ENCODE results near the gene EEF1AKMT2. TPM values are rescaled to one million over a fixed set of nuclear protein-coding genes. Genes with fewer than 3 reads are reported as not detected.
A peak's percentile ranks its signal among the peaks of the same experiment; 100 is the strongest.
"Not testable (repeated sequence)": the region's sequence is repeated elsewhere in the genome, so short reads cannot be mapped to it uniquely, and the experiment has no call there.

Gene EEF1AKMT2
- total RNA-seq, 1 donor: 25.3 TPM

DNA sequence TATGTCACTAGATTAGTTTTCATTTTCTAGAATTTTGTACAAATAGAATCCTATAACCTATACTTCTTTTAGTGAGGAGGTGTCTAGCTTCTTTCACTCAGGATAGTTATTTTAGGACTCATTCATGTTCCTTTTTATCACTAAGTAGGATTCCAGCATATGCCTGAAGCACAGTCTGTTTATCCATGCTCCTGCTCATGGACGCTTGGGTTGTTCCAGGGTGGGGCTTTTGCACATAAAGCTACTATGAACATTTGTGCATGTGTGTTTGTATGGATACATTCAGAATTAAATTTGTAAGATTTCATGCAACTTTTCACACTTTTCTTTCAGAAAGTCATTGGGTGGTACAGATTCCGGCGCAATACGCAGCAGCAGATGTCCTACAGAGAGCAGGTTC, 34.6 kb upstream of the EEF1AKMT2 start:
- TF ChIP-seq CTCF (IDR thresholded peaks at IDR 0.05; ENCODE audit: insufficient read depth, low read length): no peak
- no peak overlapping the region for H3K4me3 ChIP-seq (ENCODE audit: low read depth, low read length)
- DNase-seq (ENCODE audit: low read depth): no peak

GRCh38 chr10:124825702-124826101, 34.0 kb upstream of the EEF1AKMT2 start:
- no peak for TF ChIP-seq CTCF (IDR thresholded peaks at IDR 0.05; ENCODE audit: insufficient read depth, low read length)
- H3K4me3 ChIP-seq (ENCODE audit: low read depth, low read length): no peak overlapping the region
- DNase-seq (ENCODE audit: low read depth): no peak

- not testable (repeated sequence) for DNase-seq (ENCODE audit: low read depth); H3K4me3 ChIP-seq (ENCODE audit: low read depth, low read length)
Observed at GRCh38 chr10:124824932-124825331, 33.2 kb upstream of the EEF1AKMT2 start.

- no peak overlapping the region for H3K4me3 ChIP-seq (ENCODE audit: low read depth, low read length)
- TF ChIP-seq CTCF (IDR thresholded peaks at IDR 0.05; ENCODE audit: insufficient read depth, low read length): no peak
- DNase-seq (ENCODE audit: low read depth): no peak
Observed at GRCh38 chr10:124824507-124824906, 32.8 kb upstream of the EEF1AKMT2 start.

- no peak overlapping the region for H3K4me3 ChIP-seq (ENCODE audit: low read depth, low read length)
- TF ChIP-seq CTCF (IDR thresholded peaks at IDR 0.05; ENCODE audit: insufficient read depth, low read length): no peak
- no peak for DNase-seq (ENCODE audit: low read depth)
Observed at GRCh38 chr10:124821520-124821919, 29.8 kb upstream of the EEF1AKMT2 start.

GRCh38 chr10:124820121-124820520, 28.4 kb upstream of the EEF1AKMT2 start:
- DNase-seq (ENCODE audit: low read depth): no peak
- no peak overlapping the region for H3K4me3 ChIP-seq (ENCODE audit: low read depth, low read length)
- no peak for TF ChIP-seq CTCF (IDR thresholded peaks at IDR 0.05; ENCODE audit: insufficient read depth, low read length)

- H3K4me3 ChIP-seq (ENCODE audit: low read depth, low read length): peak overlapping the region; percentile 85
- no peak for DNase-seq (ENCODE audit: low read depth)
- TF ChIP-seq CTCF (IDR thresholded peaks at IDR 0.05; ENCODE audit: insufficient read depth, low read length): no peak
Observed at GRCh38 chr10:124802313-124802675, 10.6 kb upstream of the EEF1AKMT2 start.

All from fibroblast of the aortic adventitia (primary cell).